ENCODE results near the gene SMIM36.
"Not testable (repeated sequence)": the region's sequence is repeated elsewhere in the genome, so short reads cannot be mapped to it uniquely, and the experiment has no call there.

Gene SMIM36

DNA sequence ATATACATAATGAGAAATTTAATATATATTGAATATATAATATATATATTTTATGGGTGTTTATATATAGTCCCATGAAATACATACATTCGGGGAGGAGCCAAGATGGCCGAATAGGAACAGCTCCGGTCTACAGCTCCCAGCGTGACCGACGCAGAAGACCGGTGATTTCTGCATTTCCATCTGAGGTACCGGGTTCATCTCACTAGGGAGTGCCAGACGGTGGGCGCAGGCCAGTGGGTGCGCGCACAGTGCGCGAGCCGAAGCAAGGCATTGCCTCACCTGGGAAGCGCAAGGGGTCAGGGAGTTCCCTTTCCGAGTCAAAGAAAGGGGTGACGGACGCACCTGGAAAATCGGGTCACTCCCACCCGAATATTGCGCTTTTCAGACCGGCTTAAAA is 9.6 kb downstream of the SMIM36 start:
- DNase-seq = not testable (repeated sequence)

DNA sequence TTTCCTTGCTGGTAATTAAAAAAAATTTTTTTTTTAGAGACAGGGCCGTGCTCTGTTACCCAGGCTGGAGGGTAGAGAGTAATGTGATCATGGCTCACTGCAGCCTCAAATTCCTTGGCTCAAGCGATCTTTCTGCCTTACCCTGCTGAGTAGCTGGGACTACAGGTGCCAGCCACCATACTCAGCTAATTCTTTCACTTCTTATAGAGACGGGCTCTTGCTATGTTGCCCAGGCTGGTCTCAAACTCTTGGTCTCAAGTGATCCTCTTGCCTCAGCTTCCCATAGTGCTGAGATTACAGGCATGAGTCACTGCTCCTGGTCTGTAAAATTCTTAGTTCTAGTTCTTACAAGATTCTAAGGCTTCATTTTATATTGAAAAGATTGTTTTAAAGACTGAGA is 11.1 kb downstream of the SMIM36 start:
- no peak for DNase-seq

DNA sequence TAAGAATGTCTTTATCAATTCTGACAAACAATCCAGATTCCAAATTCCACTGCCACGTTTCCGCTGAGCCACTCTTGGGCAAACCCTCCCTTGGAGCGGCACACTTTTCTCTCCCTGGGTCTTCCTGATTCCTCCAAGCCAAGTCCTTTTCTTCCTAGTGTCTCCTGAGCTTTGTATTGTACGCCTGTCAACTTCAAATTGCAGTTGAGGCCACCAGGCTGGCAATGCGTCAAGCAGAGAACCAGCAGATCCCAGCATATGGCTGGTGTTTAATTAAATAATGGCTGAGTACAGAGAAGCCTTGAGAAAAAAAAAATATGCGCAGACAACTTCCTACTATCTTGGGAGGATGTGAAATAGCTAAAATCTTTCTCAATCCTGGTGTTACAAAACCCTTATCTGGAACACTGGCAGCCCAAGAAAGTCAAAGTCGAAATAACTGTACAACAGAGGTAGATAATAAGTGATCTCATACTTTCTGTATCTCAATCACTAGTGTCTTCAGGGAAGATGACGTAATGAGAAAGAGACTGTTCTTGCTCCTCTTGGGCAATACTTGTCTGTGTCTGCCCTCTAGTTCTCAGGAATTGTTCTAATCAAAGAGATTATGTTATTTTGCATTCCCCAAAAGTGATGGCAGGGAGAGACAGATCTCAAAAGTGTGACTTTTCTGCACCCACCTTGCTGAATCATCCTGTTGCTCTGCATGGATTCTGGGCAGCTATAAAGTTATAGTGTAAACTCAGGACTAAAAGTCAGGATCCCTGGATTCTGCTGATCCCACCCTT is 15.0 kb downstream of the SMIM36 start:
- DNase-seq = peak; percentile 41

DNA sequence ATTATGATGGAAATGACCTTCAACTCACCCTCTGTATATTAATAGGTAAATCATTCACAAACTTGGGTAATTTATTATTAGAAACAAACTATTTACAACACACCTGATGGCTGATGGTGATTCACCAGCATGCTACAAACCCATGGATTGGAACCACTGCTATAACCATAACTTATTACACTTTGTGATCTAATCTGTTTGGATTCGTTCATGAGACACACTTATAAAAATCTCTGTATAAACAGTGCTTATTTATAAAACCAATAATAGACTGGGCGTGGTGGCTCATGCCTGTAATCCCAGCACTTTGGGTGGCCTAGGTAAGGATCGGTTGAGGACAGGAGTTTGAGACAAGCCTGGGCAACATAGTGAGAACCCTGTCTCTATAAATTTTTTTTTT is 16.0 kb downstream of the SMIM36 start:
- DNase-seq = no peak

DNA sequence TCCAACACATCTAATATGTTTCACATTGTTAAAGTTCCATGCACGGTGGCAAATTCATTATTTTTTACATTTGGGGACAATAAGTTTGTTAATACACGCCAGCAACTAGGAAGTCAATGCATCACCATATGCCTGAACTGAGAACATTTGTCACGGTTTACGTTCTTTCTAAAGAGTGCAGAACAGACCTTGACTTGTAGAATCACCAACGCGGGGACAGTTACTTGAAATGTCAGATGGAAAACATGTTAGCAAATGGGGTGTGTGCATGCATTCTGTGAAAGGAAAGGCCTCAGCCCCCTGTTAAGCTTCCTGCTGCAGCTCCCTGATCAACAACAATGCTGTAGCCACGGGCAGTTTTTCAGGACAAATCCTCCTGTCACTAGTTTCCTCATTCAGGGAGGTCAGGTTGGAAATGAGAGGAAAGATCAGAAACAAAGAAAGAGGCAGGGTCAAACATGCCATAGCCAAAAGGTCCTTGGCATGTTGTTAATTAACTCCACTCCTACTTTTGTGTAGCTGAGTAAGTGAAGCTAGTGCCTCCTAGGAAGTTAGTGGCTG is 18.4 kb downstream of the SMIM36 start:
- no peak for DNase-seq

DNA sequence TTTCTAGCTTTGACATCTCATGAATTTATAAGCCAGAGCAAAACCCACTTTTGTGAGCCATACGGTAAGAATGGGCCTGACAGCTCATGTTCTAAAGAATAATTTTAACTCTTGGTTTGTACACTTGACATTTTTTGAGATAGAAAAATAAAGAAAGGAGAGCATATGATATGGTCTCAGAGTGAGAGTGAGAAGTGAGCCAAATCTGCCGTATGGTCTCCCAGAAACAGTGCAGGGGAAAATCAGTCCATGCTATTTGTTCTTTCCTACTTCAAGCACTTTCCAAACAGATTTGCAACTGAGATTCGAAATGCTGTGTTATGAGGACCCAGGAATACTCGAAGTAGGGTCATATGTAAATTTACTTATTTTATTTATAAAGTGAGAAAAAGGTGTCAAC is 20.9 kb downstream of the SMIM36 start:
- DNase-seq = no peak

DNA sequence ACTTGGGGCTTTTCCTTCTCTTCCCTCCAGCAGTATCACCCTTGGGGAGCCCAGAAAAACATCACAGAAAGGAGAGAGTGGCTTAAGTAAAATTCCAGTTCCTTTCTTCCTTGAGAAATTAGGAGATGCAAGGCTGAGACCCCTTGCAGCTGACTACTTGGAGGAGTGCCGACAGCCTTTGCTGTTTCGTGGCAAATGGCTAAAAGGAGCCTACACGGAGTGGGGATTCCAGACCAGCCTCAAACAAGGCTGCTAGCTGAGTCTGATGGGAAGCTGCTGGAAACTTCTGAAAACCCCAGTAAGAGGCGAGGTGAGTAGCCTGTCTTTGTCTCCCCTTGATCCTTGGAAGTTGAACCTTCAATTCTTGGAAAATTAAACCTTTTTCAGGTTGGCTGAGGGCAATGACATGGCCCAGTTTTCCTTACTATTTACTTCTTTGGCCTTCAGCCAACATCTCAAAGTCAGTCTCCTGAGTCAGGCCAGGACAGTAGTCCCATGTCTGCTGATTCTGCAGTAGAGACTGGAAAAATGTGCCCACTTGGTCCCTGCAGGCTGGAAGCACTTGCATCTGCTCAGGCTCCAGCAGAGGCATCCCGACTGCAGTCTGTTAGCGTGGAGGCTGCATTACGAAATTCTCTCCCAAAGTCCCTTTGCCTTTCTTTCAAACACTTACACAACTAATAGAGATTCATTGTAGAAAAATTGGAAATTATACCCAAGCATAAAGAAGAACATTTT is 23.4 kb downstream of the SMIM36 start:
- DNase-seq = no peak

DNA sequence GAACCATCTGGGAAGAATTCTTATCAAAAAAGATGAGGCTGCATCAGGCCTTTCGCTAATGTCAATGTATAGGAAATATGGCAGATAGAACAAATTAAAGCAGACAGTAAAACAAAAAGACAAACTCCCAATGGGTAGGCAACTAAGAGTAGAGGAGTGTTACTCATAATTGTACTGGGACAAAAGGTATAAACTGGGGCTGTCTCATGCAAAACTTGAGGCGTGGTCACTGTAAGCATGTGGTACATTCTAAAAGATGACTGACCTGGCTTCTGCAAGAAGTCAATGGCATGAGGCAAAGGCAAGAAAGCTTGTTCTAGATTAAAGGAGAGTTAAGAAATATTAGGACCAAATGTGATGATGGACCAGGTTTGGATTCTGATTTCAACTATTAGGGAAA is 26.7 kb downstream of the SMIM36 start:
- no peak for DNase-seq

DNA sequence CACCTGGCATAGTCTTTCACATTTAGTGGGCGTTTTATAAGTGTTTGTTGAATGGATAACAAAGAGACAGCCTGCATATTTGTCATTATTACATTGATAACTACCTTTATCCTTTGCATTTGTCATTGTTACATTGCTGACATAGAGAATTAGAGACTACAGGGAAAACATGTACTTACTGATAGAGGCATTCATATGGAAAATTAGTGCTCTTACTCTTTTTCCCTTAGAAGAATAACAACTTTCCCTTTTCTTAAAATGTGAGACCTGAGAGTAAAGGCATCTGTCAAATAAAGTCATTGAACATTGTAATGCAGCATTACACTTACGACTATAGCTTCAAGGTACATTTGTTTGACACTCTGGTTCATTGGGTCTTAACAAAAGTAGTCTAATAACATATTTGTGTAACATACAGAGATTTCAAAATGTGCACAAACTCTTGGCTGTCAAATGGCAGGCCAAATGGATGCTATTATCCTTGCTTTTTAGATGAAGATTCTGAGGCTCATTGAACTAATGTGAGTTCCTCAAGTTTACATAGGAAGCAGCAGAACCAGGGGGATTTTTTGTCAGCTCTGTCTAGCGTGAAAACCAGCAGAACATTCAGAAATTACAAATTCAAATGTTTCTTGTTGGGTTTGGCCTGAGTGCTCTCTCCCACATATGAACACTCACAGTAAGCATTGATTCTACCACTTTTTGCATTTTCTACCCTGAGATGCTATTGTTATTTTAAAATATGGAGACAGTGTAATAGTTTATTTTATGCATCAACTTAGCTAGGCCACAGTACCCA is 28.5 kb downstream of the SMIM36 start:
- no peak for DNase-seq

DNA sequence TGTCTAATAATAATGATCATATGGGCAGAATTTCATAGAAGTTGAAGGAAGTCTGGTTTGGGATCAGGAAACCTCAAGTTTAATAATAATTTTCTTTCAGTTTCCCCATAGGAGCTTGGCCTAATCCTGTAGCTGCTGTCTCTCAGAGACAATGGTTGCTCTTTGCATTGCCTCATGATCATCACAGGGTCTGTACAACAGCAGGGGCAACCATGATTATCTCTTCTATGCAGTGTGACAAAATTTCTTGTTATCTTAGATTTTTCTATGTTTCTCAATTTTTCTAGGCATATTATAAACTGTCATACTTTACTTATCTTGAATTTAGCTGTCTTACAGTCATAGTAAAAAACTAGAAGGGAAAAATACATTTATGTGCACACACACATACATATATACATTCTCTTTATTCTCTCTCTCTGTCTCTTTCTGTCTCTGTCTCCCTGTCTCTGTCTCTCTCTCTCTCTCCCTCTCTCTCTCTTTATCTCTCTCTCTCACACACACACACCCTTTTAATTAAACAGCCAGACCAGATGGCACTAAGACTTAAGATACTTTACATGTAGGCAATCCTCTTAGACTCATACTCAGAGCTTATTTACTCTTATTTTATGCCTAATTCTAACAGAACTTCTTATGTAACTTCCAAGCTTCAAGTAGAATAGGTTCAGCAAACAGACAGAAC is 30.5 kb downstream of the SMIM36 start:
- DNase-seq = no peak

DNA sequence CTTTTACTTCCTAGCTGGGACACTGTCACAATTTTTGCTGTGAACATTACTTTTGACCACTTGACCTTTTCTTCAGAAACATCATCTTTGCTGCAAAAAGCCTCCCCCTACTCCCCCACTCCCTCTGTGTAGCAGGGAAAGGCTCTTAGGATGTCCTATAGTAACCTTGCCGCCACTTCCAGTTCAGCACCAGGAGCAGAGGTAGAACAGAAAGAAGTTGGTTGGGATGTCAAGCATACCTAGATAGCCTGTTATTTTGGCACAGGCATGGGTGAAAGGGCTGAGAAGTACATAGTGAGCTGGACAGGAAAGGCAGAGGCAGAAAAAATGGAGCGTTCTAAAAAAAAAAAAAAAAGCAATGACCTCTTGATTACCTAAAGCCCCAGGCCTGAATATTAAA is 31.3 kb downstream of the SMIM36 start:
- no peak for DNase-seq

DNA sequence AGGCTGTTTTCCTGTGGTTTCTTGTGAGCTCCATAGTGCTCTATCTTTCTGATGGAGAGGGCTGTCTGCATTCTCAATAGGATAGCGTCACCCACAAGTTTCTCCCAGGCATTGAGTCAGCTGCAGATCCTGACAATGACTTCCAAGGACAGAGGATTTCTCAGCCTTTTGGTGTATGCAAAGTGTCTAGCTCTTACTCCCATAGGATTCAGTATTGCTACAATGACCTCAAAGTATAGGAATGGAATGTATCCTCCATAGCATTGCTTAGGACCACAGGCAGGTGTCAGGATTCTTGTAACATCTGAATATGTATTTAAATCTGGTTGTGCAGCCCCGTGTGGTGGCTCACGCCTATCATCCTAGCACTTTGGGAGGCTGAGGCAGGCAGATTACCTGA is 32.3 kb downstream of the SMIM36 start:
- peak; percentile 17 for DNase-seq

DNA sequence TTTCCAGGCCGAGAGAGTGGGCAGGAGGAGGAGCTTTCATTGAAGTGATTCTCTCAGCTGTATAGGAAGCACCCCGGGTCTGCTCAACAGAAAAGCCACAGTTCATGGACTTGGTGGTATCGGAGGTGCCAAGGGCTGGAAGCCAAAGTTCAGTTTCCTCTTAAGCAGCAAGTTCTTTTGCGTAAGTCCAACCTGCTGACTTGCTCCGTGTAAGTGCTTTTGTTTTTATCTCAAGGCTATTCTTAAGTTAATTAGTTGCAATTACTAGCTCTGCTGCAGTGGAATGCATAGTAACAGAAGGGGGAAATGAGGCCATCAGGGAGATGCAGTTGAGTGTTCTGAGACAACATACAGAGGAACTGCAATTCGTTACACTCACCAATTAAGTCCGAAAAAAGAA is 44.6 kb downstream of the SMIM36 start:
- no peak for DNase-seq

DNA sequence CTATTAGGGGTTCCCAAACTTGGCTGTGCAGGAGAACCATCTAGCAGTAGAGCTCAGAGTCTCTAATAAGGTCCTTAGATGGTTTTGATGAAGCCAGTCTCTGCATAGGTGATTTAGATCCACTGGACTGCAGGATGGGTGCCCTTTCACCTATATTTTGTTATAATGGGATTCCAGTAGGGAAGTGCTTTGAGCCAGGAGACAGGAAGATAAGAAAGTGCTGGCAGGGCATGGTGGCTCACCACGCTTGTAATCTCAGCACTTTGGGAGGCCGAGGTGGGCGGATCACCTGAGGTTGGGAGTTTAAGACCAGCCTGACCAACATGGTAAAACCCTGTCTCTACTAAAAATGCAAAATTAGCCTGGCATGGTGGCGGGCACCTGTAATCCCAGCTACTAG is 45.5 kb downstream of the SMIM36 start:
- not testable (repeated sequence) for DNase-seq

DNA sequence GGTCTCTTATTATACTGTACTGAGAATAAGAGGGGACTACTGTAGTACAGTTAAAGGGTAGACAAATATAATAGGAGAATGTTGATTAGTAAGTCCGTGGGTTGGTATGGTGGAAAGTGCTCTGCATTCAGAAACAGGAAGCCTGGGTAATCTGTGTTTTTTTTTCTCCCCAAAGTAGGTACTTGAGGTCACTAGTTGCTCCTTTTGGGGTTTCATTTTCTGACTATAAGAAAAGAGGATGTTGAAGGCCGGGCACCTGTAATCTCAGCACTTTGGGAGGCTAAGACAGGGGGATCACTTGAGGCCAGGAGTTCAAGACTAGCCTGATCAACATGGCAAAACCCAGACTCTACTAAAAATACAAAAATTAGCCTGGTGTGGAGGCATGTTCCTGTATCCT is 47.7 kb downstream of the SMIM36 start:
- DNase-seq = no peak

DNA sequence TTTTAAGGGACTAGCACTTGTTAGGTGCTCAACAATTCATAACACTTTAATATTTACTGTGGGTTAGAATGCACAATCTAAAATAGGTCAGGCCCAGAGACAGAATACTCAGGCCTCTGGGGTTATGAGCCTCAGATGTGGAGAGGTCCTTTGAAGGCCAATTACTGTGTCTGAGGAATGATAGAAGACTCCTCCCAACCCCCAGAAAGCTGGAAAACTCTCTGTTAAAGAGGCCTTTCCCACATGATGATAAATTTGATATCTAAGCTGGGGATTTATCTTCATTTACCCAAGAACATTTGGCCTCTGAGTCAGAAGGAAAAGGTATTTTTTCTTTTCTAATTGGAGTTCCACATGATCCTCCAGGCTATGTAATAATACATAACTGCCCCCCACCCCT is 48.5 kb downstream of the SMIM36 start:
- peak; percentile 31 for DNase-seq

DNA sequence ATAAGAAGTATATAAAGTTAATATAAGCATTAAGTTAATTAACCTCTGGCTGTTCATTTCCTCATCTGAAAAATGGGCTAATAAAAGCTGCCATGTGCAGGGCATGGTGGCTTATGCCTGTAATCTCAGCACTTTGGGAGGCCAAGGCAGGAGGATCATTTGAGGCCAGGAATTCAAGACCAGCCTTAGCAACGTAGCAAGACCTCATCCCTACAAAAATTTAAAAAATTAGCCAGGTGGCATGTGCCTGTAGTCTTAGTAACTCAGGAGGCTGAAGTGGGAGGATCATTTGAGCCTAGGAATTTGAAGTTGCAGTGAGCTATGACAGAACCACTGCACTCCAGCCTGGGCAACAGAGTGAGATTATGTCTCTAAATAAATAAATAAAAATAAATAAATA is 49.0 kb downstream of the SMIM36 start:
- no peak for DNase-seq

DNA sequence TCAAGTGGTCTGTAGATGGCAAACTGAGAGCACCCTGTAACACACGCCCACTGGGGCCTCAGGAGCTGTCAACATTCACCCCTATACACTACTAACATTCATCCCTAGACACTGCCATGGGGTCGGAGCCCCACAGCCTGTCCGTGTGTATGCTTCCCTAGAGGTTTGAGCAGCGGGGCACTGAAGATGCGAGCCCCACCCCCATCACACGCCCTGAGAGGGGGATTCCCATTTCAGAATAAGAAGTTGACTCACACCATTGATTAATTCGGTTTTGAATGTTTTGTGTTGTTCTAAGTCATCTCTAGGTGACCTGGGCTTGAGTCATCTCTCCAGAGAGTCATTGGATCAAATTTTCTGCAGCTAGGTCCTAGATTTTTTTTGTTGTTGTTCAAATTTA is 52.3 kb downstream of the SMIM36 start:
- peak; percentile 74 for DNase-seq

DNA sequence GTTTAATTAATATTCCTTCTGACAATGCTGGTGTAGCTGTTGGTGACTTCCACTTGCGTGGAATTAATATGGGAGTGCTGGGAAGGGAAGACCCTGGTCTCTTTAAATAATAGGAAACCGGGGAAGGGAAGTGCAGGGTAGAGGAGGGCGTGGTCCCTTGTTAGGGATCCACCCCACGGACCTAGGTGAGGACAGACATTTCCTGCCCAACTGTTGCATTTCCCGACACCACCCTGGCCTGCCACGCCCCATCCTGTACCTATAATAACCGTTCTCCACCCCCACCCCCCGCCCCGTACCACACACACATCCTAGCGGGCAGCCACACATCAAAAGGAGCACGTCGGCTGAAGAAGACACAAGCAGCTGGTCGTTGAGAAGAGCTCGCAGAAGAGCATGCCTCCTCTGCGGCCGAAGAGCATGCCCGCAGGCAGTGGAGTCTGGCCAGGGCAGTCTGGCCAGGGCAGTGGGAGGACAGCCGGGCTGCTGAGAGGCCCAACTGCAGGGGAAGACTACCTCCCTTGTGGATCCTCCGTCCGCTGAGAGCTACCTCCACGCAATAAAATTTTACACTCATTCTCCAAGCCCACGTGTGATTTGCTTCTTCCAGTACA is 52.9 kb downstream of the SMIM36 start:
- DNase-seq = no peak

DNA sequence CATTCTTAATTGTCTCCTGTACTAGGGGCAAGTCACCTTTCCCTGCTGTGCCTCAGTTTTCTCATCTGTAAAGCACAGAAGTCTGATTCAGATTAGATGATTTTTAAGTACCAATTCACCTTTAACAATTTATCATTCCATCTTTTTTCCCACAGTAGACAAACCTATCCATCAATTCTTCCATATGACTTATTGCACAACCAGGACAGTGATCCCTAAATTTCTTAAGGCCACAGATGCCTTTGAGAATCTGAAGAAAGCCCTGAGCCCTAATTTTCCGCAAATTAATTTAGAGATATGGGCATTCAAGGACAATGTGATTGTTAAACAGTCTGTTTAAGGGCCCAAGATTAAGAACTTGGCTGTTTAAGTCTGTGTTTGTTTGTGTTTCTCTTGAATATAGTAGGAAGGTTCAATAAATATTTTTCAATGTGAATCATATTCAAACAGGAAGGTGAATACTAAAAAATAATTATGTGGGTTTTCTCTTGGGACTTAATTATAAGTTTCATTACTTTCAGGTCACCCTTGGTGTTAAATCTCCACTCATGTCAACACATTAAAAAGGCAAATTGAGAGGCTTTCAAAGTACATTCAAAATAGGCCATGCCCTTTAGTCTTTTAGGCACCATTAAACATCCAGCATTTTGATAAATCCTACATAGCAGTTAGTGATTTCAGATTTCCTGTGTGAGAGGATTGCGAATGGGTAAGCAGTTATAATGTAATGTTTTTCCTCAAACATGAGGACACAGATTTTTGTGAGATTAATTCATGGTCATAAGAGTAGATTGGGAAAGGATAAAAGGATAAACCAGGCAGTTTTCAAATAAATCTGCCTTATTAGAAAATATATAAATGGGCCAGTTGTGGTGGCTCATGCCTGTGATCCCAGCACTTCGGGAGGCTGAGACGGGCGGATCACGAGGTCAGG is 54.7 kb downstream of the SMIM36 start:
- DNase-seq = no peak
